Activated CD4-positive, CD25-positive, alpha-beta regulatory T cell (primary cell): ENCODE results near the gene PRIMPOL.
"Not testable (repeated sequence)": the region's sequence is repeated elsewhere in the genome, so short reads cannot be mapped to it uniquely, and the experiment has no call there.

Source experiments
- DNase-seq, 4 experiments: peaks; one replicate each; lab custom pipeline; 2025; lab: John Stamatoyannopoulos, UW

PRIMPOL gene

DNA sequence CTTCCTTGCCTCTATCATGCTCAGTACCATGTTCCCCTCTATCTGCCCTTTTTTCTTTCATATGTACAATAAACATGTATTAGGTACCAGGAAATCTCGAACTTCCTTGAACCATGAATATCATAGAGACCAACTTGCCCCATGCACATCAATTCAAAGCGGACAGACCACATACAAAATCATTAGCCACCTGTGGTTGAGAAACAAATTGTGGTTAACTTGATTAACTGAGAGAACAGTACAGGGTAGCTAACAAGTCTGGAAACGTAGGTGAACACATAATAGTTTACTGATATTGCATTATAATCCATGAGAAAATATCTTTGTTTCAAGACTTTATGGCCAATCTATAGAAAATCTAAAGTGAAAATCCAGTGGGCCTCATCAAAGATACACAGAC lies 8.5 kb upstream of the PRIMPOL start:
- no peak for DNase-seq

DNA sequence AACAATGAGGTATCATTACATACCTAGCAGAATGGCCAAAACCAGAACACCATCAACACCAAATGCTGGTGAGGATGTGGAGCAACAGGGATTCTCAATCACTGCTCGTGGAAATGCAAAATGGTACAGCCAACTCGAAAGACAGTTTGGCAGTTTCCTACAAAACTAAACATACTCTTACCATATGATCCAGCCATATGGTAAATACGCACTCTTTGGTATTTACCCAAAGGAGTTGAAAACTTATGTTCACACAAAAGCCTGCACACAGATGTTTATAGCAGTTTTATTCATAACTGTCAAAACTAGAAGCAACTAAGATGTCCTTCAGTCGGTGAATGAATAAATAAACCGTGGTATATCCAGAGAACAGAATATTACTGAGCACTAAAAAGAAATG lies 8.1 kb upstream of the PRIMPOL start:
- no peak for DNase-seq

DNA sequence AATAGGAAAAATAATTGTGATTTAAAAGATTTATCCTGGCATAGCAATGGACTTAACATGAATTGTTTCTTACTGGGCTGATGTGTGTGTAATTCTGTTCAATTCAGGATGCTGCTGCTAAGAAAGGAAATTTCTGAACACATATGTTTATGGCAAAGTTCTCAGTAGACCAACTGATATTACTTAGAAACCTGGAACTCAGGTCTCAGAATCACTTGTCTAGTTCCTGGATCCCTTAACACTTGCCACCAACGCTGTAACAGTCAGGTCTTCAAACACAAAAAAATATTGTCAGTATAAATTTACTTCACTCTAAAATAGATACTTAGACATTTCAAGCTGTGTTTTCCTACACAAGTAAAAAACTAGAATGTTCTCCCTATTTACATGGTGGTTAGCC lies 5.8 kb upstream of the PRIMPOL start:
- no peak for DNase-seq

DNA sequence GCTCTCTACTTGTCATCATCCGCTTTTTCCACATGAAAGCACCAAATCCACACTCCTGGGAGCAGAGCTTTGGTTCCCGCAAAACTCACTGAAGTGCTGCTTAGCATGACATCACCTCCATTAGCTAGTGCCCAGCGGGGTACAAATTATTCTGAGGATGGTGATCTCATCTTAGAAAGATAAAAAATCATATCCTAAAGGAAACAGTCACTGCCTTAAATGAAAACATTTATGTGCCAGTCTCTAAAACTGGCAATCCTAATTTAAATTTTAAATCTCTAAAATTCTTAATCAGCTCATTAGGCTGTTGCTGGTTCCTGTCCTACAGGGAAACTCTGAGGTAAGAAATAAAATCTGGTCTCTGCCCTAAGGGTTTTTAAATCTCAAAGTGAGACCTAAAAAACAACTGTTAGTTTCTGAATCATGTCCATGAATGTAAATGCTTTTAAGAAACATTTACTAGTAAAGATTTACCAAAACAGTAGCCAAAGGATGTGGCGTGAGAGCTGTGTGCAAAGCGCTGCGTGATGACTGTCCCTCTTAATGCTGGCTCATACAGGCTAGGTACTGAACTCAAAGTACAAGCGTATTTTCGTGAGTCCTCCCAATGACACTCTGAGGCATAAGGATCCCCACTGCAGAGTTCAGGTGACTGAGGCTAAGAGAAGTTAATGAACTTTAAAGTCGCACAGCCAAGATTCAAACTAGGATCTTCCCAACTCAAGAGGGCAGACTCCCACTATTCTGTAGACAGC lies 4.8 kb upstream of the PRIMPOL start:
- DNase-seq, result no peak

DNA sequence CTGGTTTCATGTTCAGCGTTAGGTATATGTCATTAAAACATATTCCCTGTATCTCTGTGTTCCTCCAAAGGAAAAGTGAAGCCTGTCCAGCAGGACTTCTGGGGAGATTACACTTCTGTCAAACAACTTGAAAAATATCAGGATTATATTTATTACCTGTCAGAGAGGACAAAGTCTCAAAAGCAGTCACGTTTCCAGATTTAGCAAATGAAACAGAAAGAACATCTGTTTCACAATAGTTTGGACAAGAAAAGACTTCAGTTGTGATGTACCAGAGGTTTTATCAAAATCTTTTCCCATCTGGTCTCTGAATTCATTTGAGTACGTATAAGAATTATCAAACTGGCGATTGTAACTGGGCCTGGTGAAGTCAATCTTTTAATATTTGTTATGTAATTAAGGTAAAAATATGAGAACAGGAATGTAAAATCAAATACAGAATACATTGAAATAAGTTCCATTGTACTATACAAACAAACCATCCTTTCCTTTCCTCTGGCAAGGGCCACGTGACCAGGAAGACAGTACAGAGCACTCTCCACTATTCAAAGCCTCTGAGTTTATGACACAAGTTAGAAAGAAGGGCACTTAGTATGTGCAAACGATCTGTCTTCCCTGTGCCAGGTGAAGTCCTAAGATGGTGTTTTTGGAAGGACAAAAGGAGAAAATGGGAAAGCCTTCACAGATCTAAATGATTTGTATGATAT lies 3.5 kb upstream of the PRIMPOL start:
- no peak for DNase-seq

DNA sequence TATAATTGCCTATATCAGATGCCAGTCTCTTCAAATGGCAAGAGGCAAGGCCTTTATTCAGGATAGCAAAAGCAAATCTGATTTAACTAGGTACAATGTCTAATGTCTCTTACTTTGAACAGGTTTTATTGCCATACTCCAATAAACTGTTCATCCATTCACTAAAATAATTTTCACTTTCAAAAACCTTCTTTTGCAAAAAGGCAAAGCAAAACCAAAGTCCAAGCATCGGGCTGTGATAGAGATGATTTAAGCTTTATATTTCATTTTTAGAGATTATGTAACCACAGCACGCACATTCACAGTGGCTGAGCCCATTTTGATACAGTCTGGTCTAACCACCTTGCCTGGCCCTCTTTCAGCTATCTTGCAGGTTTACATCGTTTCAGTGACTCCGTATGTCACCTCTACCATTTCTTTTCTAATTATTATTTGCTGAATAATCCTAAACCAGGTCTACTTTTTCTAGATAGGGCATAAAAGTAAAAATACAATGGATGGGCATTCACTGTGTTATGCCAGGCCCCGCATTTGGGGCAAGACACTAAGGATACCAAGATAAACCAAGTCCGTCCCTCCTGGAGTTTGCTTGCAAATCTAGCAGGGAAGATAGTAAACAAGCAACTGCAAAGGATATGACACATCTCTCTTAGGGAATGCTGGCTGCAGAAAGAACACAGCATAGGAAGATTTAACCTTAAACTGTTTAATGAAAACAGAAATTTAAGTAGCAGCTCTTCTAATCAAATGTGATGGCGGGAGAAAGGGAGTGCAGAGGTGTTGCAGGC lies 2.1 kb upstream of the PRIMPOL start:
- DNase-seq, result no peak

DNA sequence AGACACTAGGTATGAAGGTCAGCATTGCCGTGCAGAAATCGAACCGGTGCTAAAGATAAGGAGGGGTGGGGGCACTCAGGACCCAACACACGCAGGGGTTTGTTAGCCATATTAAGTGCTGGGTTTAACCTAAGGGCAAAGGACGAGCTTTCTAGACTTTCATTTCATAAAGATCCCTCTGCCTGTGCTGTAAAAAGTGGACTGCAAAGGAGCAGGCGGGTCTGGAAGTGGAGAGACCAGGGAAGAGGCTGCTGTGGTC lies 1.6 kb upstream of the PRIMPOL start:
- DNase-seq, result no peak

DNA sequence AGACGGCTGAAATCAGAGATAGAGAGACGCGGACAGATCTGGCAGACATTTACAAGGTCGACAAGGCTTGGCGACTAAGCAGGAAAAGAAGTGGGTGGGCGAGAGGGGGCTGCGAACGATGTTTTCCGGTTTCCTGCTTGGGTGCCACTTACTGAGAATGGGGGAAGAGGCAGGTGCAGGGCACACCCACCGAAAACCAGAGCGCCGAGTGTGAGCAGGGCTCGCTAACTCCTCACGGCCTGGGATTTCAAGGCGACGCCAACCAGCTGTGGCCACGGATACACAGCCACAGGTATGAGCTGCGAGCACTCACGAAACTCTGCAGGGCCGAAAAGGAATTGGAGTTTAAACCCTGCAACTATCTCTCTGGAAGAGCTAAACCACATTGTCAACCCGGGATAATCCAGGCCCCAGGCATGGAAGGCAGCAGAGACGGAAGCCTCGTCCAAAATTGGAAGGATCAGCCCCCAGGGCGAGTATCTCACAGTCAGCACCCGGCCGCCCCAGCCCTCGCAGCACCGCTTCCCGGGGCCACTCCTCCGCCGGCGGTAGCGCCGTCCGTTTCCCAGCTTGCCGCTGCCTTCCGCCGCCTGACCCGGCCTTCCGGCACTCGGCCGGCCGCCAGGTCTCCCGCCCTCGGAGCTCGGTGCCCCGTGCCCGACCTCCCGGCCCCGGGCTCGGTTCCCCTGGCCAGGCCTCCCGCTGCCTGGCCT lies 1.1 kb upstream of the PRIMPOL start:
- peak in 3 of 4 experiments; percentile 4 to 14 (median 13) for DNase-seq

DNA sequence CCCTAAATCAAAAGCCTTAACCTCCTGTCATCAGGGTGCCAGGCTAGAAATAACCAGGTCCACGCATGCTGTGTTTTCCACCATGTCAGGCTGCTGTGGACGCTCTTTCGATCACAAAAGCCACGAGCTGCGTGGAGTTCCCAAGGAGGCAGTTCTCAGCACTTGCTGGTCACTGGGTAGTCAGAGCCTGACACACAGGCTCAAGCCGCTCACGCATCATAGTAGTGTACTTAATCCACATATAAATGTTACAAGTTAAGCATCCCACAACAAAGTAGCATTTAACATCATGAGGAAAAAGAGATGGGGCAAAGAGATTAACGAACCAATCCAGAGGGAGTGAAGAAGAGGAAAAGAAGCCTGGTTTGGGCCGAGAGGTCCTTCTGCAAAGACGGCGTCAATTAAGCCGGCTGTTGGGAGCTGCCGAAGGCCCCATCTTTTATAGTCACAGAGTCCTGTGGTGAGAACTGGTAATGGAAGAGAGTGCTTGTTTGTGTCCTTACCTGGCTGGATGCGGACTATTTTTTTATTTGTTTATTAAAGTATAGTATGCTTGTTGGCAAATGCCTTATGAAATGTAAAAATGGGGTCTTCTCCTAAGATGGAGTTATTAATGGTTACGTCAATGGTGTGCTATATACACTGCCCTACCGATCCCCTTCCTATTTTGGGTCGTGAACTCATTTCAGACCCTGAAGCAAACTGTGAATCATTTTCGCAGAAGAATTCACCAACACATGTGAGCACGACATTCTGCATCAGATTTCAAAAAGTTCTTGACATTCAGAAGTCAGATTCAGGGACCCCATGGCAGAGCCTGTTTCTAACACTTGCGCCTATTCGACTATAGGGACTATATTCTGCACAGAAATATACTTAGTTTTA lies 675 bp downstream of the PRIMPOL start:
- DNase-seq, result no peak

DNA sequence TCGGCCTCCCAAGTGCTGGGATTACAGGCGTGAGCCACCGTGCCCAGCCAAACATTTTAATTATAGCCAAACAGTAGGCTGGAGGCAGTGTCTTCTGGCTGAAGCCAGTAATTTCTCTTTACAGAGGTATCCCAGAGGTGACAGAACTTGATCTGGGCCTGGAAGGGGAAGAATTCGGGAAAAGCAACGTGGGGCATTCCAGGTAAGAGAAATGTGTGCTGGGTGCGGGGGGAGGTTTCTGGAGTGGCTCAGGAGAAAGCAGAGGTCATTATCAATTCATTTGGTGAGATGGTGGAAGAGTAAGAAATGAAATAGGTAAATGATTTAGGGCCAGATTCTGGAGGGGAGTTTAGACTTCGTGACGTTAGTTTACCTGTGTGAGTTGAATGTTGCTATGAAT lies 2.4 kb downstream of the PRIMPOL start:
- no peak for DNase-seq

DNA sequence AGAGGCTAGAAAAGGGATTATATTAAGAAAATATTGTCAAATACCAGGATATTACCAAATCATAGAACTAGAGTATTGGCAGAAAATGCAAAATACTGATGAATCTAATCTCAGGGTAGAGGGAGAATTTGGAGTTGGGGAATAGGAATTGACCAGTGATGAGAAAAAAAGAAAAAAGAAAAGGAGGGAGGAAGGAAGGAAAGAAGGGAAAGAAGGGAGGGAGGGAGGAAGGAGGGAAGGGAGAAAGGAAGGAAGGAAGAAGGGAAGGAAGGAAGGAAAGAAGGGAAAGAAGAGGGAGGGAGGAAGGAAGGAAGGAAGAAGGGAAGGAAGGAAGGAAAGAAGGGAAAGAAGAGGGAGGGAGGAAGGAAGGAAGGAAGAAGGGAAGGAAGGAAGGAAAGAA lies 3.1 kb downstream of the PRIMPOL start:
- not testable (repeated sequence) for DNase-seq

DNA sequence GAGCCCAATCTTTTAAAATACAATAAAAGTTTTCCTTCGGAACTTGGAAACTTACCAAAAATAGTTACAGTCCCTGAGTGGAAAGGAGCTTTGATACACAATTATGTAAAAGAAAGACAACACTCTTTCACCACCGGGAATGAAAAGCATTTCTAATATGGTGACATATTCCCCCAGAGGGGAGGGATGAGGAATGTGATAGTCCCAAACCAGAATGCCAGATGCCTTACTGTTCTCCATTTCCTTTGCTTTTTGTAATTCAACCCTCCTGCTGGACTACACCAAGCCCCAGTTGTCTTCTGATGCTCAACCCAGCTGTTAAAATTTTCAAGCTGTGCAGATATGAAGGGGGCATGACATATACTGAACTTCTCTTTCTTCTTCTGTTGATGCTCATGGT lies 4.1 kb downstream of the PRIMPOL start:
- DNase-seq, result no peak

DNA sequence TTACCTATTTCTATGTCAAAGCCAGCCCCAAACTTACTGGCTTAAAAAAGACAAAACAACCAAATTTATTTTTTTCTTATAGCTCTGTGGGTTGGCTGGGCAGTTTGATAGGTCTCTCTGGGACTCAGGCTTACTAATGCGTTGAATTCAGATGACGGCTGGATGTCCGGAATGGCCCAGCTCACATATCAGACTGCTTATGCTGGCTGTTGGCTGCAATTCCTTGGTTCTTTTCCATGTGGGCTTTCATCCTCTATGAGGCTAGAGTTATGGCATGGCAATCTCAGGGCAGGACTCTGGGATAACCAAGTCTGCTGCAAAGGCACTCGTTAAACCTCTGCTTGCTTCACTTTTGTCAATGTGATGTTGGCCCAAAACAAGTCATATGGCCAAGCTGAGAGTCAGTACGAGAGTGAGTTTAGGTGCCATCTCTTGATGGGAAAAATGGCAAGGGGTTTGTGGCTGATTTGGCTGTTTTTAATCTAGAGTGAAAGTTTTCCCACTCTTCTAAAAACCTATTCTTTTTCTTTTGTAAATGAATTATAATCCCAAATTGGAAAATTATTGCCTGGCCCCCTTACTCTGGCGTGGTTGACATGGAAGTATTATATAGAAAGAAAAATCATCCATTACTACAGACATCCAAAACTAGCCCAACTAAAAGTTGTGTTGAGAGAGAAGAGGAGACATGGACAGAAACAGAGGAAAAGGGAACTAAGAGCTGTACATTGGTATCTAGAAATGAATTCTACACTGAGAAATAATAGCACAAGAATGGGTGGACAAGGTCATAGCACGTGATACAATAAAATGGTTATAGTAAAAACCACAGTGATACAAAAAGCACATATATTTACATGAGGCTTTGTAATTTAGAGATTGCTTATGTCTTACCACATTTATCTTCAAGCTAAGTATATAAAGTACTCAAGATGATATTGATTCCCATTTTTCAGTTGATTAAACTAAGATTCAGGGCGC lies 6.6 kb downstream of the PRIMPOL start:
- no peak for DNase-seq

DNA sequence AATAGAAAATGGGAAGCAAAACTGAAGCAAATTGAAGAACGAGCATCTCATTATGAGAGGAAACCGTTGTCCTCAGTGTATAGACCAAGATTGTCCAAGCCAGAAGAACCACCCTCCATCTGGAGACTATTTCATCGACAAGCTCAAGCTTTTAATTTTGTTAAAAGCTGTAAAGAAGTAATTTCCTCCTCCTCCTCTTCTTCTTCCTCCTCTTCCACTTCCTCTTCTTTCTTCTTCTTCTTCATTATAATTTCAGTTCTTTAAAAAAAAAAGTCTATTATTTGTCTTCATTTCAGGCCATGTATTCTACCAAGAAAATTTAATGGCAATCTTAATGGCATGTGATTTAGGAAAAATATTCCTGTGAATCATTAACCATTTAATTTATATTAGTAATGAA lies 7.6 kb downstream of the PRIMPOL start:
- DNase-seq, result no peak

DNA sequence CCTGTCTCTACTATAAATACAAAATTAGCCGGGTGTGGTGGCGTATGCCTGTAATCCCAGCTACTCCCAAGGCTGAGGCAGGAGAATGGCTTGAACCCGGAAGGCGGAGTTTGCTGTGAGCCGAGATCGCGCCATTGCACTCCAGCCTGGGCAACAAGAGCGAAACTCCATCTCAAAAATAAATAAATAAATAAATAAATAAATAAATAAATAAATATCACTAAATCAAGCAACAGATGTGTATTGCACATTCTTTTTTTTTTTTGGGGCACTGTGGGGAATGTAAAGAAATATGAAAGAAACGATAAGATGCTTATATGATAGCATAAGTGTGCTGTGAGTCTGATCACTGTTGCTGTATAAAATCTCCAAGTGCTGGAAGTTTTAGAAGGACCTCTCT lies 8.3 kb downstream of the PRIMPOL start:
- not testable (repeated sequence) for DNase-seq

DNA sequence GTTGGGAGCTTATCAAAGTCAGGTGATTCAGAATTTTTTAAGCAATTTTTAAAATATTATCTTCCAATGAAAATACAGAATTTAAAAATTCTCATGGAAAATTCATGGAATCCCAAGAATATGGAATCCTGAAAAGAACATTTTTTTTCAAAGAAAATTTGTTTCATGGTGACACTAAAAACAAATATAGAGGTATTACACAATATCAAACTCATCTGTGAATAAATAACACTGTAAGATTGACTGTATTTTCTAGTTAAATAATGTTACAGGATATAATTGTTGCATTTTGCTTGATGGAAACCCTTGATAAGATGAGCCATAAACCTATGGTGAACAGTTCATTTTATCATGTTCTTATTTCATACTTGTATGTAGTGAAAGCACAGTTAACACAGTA lies 11.4 kb downstream of the PRIMPOL start:
- DNase-seq, result no peak

DNA sequence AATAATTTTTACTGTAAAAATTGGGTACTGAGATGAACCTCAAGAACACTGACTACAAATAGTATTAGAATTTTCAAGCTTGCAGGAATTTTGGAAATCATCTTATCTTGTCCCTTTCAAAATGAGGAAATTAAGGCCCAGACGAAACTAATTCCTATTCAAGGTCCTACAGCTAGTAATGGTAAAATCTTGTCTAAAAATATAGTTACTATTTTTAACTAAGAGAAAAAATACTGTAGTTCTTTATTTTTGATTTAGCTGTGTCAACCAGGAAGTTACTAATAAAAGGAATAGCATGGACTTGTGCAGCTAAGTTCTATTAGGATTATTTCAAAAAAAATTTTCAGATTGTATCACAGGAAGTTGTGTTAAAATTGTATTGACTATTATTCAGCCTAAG lies 12.7 kb downstream of the PRIMPOL start:
- no peak for DNase-seq

DNA sequence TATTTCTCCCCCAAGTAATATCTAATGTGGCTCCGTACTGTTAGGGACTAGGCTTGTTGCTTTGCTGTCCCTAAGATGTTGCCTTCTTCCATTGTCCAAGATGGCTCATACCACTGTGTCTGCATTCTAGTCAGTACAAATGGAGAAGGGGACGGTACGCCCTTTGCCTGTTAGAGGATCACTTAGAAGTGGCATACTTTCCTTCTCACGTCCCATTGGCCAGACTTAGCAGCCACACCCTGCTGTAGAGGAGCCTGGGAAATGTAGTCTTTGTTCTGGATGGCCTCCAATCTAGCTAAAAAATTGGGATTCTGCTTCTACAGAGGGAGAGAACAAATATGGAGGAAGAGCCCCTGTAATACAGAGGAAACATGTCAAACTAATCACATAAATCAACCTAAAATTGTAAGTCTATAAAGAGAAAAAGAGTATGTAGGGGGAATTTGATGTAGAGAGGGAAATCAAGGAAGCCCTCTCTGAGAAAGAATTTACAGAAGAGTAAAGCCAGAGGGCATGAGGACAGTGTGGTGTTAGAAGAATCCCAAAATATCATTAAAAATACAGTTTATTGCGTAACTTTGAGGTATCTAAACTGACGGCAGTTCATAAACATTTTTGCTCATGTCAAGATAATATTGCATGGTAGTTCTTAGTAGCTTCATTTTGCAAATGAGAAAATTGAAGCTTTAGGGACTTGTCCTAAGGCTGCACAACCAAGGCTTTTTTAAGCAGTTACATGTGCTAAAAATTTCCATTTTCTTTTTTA lies 15.1 kb downstream of the PRIMPOL start:
- no peak for DNase-seq

DNA sequence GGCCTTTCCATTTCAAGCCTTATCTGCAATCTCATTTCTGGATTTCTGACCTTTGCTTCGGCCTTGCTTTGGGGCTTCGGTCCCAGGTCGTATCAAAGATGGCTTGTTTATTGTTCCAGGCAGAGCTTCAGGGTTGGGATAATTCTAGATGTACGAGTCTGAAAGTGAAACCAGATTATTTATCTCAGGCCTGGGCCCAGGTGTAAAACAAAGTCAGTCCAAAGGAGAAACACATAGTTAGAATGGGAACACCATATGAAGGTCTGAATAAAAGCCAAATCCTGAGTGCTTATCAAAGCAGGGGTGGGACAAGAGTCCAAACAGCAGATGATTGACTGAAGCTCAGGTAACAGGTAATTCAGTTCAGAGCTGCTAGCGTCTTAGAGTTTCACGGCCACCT lies 17.1 kb downstream of the PRIMPOL start:
- no peak for DNase-seq

DNA sequence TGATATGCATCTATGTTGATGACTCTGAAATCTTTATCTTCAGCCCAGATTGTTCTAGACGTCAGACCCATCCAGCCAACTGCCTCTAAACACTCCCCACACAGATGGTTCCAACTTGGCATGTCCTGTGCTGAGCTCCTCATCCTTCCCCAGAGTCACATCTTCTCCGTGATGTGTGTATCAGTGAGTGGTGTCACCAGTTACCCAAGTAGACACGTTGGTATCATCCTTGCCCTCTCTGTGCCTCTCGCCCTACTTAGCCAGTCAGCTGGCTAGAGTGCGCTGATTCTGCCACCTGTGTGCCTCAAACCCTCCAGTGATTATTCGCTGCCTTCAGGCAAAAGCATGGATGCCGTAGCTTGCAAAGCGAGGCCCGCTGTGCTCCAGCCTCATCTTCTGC lies 18.6 kb downstream of the PRIMPOL start:
- DNase-seq, result no peak
